HCT116 (cell line): ENCODE measurements around the gene SHISAL2A. TPM values are rescaled to one million over a fixed set of nuclear protein-coding genes. Genes with fewer than 3 reads are reported as not detected.

Source experiments
- ATAC-seq: fragments of 200-7000 bp; cut with Tn5 transposase; 2 replicates; pipeline ENCODE4 v1.9.1; 2020; ENCODE audit warnings: mild to moderate bottlenecking, moderate library complexity
- BruUV-seq: library from RNA; stranded (reverse); fragments of 400-500 nt; replicated peaks from 2 replicates; lab custom pipeline; 2021; lab: Mats Ljungman, UMichigan
- CTCF ChIA-PET: fragments of 300-600 bp; sonication (Branson Sonifier 250); formaldehyde crosslinking; loops from one replicate; lab custom pipeline; 2021; ENCODE audit warnings: antibody characterized with exemption; lab: Charles Lee
- POLR2A ChIA-PET: fragments of 300-600, 350-600 bp; sonication (Branson Sonifier 250); formaldehyde crosslinking; loops from one replicate; lab custom pipeline; 2021; ENCODE audit warnings: antibody characterized with exemption; lab: Charles Lee
- RAD21 ChIA-PET, 2 experiments: fragments of 300-600 bp; sonication (Branson Sonifier 250); formaldehyde crosslinking; loops; one replicate each; lab custom pipeline; 2023; ENCODE audit warnings: low total read pairs in 2 of 2; ENCODE audit not compliant: uncharacterized antibody in 2 of 2, unreplicated experiment in 2 of 2, low non-redundant PET in 1 of 2; lab: Charles Lee
- DNase-seq: peaks from one replicate; pipeline ENCODE4 v3.0.0-alpha.2; 2010; ENCODE audit warnings: low read depth, low spot score
- H2AFZ ChIP-seq: fragments of 200-600 bp; shearing (Covaris generic), sonication (generic); 2 replicates; pipeline ENCODE4 v1.6.1; 2017; ENCODE audit warnings: low read depth, mixed run types, mixed read lengths, antibody characterized with exemption, low read length; ENCODE audit not compliant: poor library complexity, severe bottlenecking
- H3K27ac ChIP-seq: 2 replicates; pipeline ENCODE4 v1.5.1; 2012; ENCODE audit warnings: low read depth, low read length
- H3K27me3 ChIP-seq: fragments of 200-600 bp; sonication (generic); 2 replicates; pipeline ENCODE4 v1.6.1; 2016; ENCODE audit warnings: mixed run types, low read length, mixed read lengths; ENCODE audit not compliant: insufficient read depth
- H3K36me3 ChIP-seq, 2 experiments: fragments of 200-500 bp in 1 of 2; fragments of 200-600 bp in 1 of 2; sonication (Bioruptor generic) in 1 of 2; sonication (generic) in 1 of 2; 2 replicates each; pipeline versions ENCODE4 v1.5.1 to v1.6.1; 2014 to 2016; ENCODE audit warnings: low read length in 2 of 2, inconsistent platforms in 1 of 2, mixed read lengths in 1 of 2, mixed run types in 1 of 2; ENCODE audit not compliant: insufficient read depth in 2 of 2, control insufficient read depth in 1 of 2
- H3K4me1 ChIP-seq, 2 experiments: fragments of 200-600 bp in 1 of 2; sonication (generic) in 1 of 2; 2 replicates each; pipeline versions ENCODE4 v1.5.1 to v1.6.1; 2012 to 2017; ENCODE audit warnings: low read length in 2 of 2, inconsistent platforms in 1 of 2, mild to moderate bottlenecking in 1 of 2, mixed read lengths in 1 of 2, mixed run types in 1 of 2, moderate library complexity in 1 of 2; ENCODE audit not compliant: insufficient read depth in 2 of 2, control insufficient read depth in 1 of 2
- H3K4me2 ChIP-seq: fragments of 200-600 bp; sonication (generic); 2 replicates; pipeline ENCODE4 v1.6.1; 2017; ENCODE audit warnings: mixed run types, low read length, mixed read lengths
- H3K4me3 ChIP-seq, 2 experiments: fragments of 200-600 bp in 1 of 2; sonication (generic) in 1 of 2; replicated peaks in 1 of 2; 2 replicates each; pipeline ENCODE4 v1.5.1; 2011 to 2016; ENCODE audit warnings: low read length in 2 of 2, control low read depth in 1 of 2, low read depth in 1 of 2, mild to moderate bottlenecking in 1 of 2, mixed read lengths in 1 of 2, mixed run types in 1 of 2
- H3K79me2 ChIP-seq: fragments of 200-600 bp; sonication (generic); 2 replicates; pipeline ENCODE4 v1.6.1; 2017; ENCODE audit warnings: mild to moderate bottlenecking, mixed run types, low read length, moderate library complexity, mixed read lengths; ENCODE audit not compliant: insufficient read depth
- H3K9ac ChIP-seq: fragments of 200-600 bp; sonication (generic); 2 replicates; pipeline ENCODE4 v1.6.1; 2016; ENCODE audit warnings: low read length, mixed read lengths
- H3K9me2 ChIP-seq: fragments of 200-600 bp; sonication (generic), shearing (Covaris generic); 2 replicates; pipeline ENCODE4 v1.6.1; 2017; ENCODE audit warnings: mixed run types, mild to moderate bottlenecking, moderate library complexity; ENCODE audit not compliant: insufficient read depth
- H3K9me3 ChIP-seq, 2 experiments: fragments of 200-500 bp in 1 of 2; fragments of 200-600 bp in 1 of 2; sonication (Bioruptor generic) in 1 of 2; sonication (generic) in 1 of 2; 2 replicates each; pipeline ENCODE4 v1.6.1; 2014 to 2017; ENCODE audit warnings: low read length in 2 of 2, mixed read lengths in 2 of 2, inconsistent platforms in 1 of 2, low read depth in 1 of 2, mild to moderate bottlenecking in 1 of 2, mixed run types in 1 of 2, moderate library complexity in 1 of 2; ENCODE audit not compliant: control insufficient read depth in 1 of 2, insufficient read depth in 1 of 2
- H4K20me1 ChIP-seq: fragments of 200-600 bp; sonication (generic), shearing (Covaris generic); 2 replicates; pipeline ENCODE4 v1.6.1; 2017; ENCODE audit warnings: mixed run types, mild to moderate bottlenecking, moderate library complexity; ENCODE audit not compliant: insufficient read depth
- ATF3 ChIP-seq: IDR thresholded peaks from 2 replicates; pipeline ENCODE4 v1.6.1; 2012
- CBX3 ChIP-seq: IDR thresholded peaks from 2 replicates; pipeline ENCODE4 v1.6.1; 2012; ENCODE audit warnings: low read depth
- CEBPB ChIP-seq: IDR thresholded peaks from 2 replicates; pipeline ENCODE4 v1.6.1; 2012; ENCODE audit warnings: low read depth
- CTCF ChIP-seq, 3 experiments: fragments of 200-600 bp in 1 of 3; sonication (generic) in 1 of 3; IDR thresholded peaks in 2 of 3; conservative IDR thresholded peaks in 1 of 3; 2 replicates each; pipeline ENCODE4 v1.5.1; 2012 to 2017; ENCODE audit warnings: low read depth in 2 of 3, low read length in 2 of 3, antibody characterized with exemption in 1 of 3, borderline replicate concordance in 1 of 3, control low read depth in 1 of 3, mild to moderate bottlenecking in 1 of 3, mixed read lengths in 1 of 3, mixed run types in 1 of 3, moderate library complexity in 1 of 3; ENCODE audit not compliant: insufficient read depth in 1 of 3
- EGR1 ChIP-seq: IDR thresholded peaks from 2 replicates; pipeline ENCODE4 v1.6.1; 2012; ENCODE audit warnings: low read depth
- ELF1 ChIP-seq: IDR thresholded peaks from 2 replicates; pipeline ENCODE4 v1.6.1; 2012; ENCODE audit warnings: low read depth, borderline replicate concordance
- EZH2 ChIP-seq: fragments of 200-600 bp; sonication (generic); IDR thresholded peaks from 2 replicates; pipeline ENCODE4 v1.6.1; 2017; ENCODE audit warnings: antibody characterized with exemption, mixed run types
- EZH2phosphoT487 ChIP-seq: fragments of 200-600 bp; IDR thresholded peaks from 2 replicates; pipeline ENCODE4 v1.6.1; 2018; ENCODE audit warnings: antibody characterized with exemption, borderline replicate concordance
- FOSL1 ChIP-seq: IDR thresholded peaks from 2 replicates; pipeline ENCODE4 v1.6.1; 2012; ENCODE audit warnings: low read depth
- JUND ChIP-seq: IDR thresholded peaks from 2 replicates; pipeline ENCODE4 v1.6.1; 2012
- MAX ChIP-seq: IDR thresholded peaks from 2 replicates; pipeline ENCODE4 v1.6.1; 2012
- POLR2A ChIP-seq: IDR thresholded peaks from 2 replicates; pipeline ENCODE4 v1.7.0; 2011; ENCODE audit warnings: borderline replicate concordance; ENCODE audit not compliant: insufficient read depth, insufficient read length; ENCODE audit errors: extremely low read depth
- POLR2AphosphoS5 ChIP-seq: IDR thresholded peaks from 2 replicates; pipeline ENCODE4 v1.6.1; 2011; ENCODE audit warnings: mild to moderate bottlenecking, low read depth, low read length, moderate library complexity
- RAD21 ChIP-seq: IDR thresholded peaks from 2 replicates; pipeline ENCODE4 v1.6.1; 2012; ENCODE audit warnings: low read depth, mild to moderate bottlenecking
- REST ChIP-seq: IDR thresholded peaks from 2 replicates; pipeline ENCODE4 v1.6.1; 2012; ENCODE audit warnings: low read depth
- SIN3A ChIP-seq: IDR thresholded peaks from 2 replicates; pipeline ENCODE4 v1.6.1; 2012; ENCODE audit warnings: low read depth
- SP1 ChIP-seq: IDR thresholded peaks from 2 replicates; pipeline ENCODE4 v1.6.1; 2012; ENCODE audit warnings: low read depth
- SRF ChIP-seq: IDR thresholded peaks from 2 replicates; pipeline ENCODE4 v1.6.1; 2012; ENCODE audit warnings: low read depth
- YY1 ChIP-seq: IDR thresholded peaks from 2 replicates; pipeline ENCODE4 v1.6.1; 2011; ENCODE audit warnings: low read length, low read depth, moderate library complexity, mild to moderate bottlenecking; ENCODE audit not compliant: insufficient replicate concordance; ENCODE audit errors: extremely low read depth
- ZBTB33 ChIP-seq: IDR thresholded peaks from 2 replicates; pipeline ENCODE4 v1.6.1; 2011; ENCODE audit warnings: mild to moderate bottlenecking, low read length, moderate library complexity; ENCODE audit not compliant: insufficient replicate concordance; ENCODE audit errors: extremely low read depth
- ZFX ChIP-seq: fragments of 450-650 bp; IDR thresholded peaks from 2 replicates; pipeline ENCODE4 v1.6.1; 2017
- ZNF274 ChIP-seq: fragments of 200-500 bp; sonication (Bioruptor generic); IDR thresholded peaks from 2 replicates; pipeline ENCODE4 v1.6.1; 2014; ENCODE audit warnings: mild to moderate bottlenecking, low read depth, low read length, inconsistent platforms
- intact Hi-C: fragments of 100-400 bp; cut with micrococcal nuclease; formaldehyde crosslinking; loops from 2 replicates; pipeline ENCODE4 v1.10.0; 2022
- total RNA-seq: library from RNA; stranded (reverse); gene quantifications from one replicate; pipeline ENCODE4 v1.2.1, GENCODE V29; 2021; ENCODE audit not compliant: unreplicated experiment

The SHISAL2A gene
- total RNA-seq, 1 experiment from 2014 or later, result not detected

- no TSS peak for BruUV-seq
- Histone ChIP-seq H3K27ac (no peak overlapping the region), H3K4me3 (no peak overlapping the region), H3K9me2 (no peaks in the 10 kb centered on the region), H3K4me2 (peak overlapping the region; percentile 43), H3K4me1 (peaks cover 0 to 26% of the 10 kb centered on the region in 2 experiments; a peak in 3 of 4 replicates)
- POLR2A ChIA-PET, result interaction anchor here (1.5 kb wide), 1 partner anchor 106 kb away, joined by 3 read pairs; the partner anchor contains the start of gene TUT4
- TF ChIP-seq EZH2 (no peak), CTCF (IDR thresholded peaks at IDR 0.05 in 2 of 3, conservative IDR thresholded peaks at IDR 0.05 in 1 of 3; ENCODE audit: borderline replicate concordance in 1 of 3, insufficient read depth in 1 of 3, low read depth in 2 of 3, low read length in 2 of 3) (no peak), ATF3 (peak; percentile 43; the same call in 1 of the 2 replicates), RAD21 (no peak), POLR2AphosphoS5 (peak; percentile 36; the same call in 1 of the 2 replicates), REST (no peak), EZH2phosphoT487 (no peak), MAX (no peak), CEBPB (no peak), SRF (peak; percentile 51), POLR2A (no peak), ELF1 (no peak), JUND (peak; percentile 94), ZFX (no peak), SP1 (peak; percentile 76), CBX3 (peak; percentile 71; the same call in 1 of the 2 replicates), EGR1 (no peak), YY1 (no peak), SIN3A (no peak), FOSL1 (peak; percentile 98), ZBTB33 (no peak), ZNF274 (no peak)
- TF ChIP-seq, all 23 proteins: peak for 7
- Histone ChIP-seq H3K9me3 (no peaks in the 10 kb centered on the region), H3K79me2 (no peaks in the 10 kb centered on the region), H2AFZ (no peak overlapping the region), H3K36me3 (no peaks in the 10 kb centered on the region), H4K20me1 (no peaks in the 10 kb centered on the region), H3K9ac (peak overlapping the region; percentile 26; the same call in 1 of the 2 replicates), H3K27me3 (no peaks in the 10 kb centered on the region)
- intact Hi-C loops, result no loop called here
- ChIA-PET CTCF (no interaction called here), RAD21 (interaction anchor here in 1 of 2 experiments (0.7 kb wide), 1 partner anchor 106 kb away, joined by 4 read pairs; the partner anchor contains the start of gene TUT4)
- peak; percentile 69 for DNase-seq
- ATAC-seq, result peak; percentile 63
Observed at GRCh38 chr1:52659356-52659755, 26.4 kb downstream of the SHISAL2A start.
